ENCODE measurements around the gene POM121L2.

Gene POM121L2

GRCh38 chr6:27312146-27312949, at the start of gene POM121L2:
POM121L2 (minus strand) TSS chr6:27312273; CDS start chr6:27312170, 103 bp downstream.
- peak in 15 of 56 donors; percentile 1 to 20 (median 5) for DNase-seq

DNA sequence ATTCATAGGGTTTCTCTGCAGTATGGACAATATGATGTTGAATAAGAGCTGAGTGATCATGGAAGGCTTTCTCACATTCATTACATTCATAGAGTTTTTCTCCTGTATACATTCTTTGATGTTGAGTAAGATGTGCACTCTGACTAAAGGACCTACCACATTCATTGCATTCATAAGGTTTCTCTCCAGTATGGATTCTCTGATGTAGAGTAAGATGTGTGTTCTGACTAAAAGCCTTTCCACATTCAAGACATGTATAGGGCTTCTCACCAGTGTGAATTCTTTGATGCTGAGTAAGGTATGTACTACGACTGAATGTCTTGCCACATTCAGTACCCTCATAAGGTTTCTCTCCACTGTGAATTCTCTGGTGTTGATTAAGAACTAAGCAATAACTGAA, 47.2 kb upstream of the POM121L2 start:
- no peak for DNase-seq

DNA sequence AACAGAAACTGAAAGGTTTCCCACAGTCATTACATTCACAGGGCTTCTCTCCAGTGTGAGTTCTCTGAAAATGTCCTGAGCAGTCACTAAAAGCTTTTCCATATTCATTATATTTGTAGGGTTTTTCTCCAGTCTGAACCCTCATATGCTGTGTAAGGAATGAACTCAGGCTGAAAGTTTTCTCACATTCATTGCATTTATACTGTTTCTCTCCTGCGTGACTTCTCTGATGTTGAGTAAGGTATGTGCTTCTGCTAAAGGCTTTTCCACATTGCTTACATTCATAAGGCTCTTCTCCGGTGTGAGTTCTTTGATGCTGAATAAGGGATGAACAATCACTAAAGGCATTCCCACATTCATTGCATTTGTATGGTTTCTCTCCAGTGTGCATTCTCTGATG, 46.7 kb upstream of the POM121L2 start:
- no peak for DNase-seq

- no peak for DNase-seq
Observed at GRCh38 chr6:27352850-27353249, 40.8 kb upstream of the POM121L2 start.

- no peak for DNase-seq
Observed at GRCh38 chr6:27334141-27334540, 22.1 kb upstream of the POM121L2 start.

- no peak for DNase-seq
Observed at GRCh38 chr6:27333642-27334040, 21.6 kb upstream of the POM121L2 start.

GRCh38 chr6:27332692-27333641, 20.9 kb upstream of the POM121L2 start:
- peak in 20 of 56 donors; percentile 4 to 50 (median 18) for DNase-seq

GRCh38 chr6:27327023-27327738, 15.1 kb upstream of the POM121L2 start:
- DNase-seq, result no peak

GRCh38 chr6:27321901-27322300, 9.8 kb upstream of the POM121L2 start:
- no peak for DNase-seq

DNA sequence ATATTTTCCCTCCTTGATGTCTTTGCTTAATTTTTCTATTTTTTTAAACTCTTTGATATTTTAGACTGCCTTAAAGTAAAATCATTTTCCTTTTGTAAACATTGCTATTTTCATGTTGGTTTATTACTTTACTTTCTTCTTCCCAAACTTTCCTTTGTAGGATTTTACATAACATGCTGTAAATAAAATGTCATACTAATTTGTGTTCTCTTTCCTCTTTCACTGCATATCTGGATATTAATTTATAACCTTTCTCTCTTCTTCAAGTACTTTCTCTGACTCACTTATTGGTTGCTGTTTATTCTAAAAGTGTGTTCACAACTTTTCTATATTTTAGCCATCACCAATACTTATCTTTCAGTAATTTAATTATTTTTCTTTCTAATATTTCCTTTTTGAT, 9.3 kb upstream of the POM121L2 start:
- DNase-seq, result no peak

DNA sequence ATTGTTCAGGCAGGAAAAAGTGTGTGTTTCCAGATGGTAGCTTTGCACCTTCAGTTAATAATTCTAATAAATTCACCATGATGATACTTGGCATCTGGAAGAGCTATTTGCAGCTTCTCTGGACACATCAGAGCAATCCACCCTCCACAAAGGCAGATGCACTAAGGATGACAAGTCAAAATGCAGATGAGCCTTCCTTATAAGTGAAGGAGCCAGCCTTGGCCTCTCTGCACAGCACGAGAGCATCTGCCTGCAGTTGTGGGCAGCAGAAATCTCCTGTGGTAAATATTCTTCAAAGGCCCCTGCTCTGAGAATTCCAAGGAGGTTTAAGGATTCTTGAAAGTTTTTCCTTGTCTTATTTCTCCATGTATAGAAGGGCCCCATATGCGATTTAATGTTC, 6.9 kb upstream of the POM121L2 start:
- no peak for DNase-seq

- DNase-seq, result no peak
Observed at GRCh38 chr6:27314046-27314445, 2.0 kb upstream of the POM121L2 start.

DNA sequence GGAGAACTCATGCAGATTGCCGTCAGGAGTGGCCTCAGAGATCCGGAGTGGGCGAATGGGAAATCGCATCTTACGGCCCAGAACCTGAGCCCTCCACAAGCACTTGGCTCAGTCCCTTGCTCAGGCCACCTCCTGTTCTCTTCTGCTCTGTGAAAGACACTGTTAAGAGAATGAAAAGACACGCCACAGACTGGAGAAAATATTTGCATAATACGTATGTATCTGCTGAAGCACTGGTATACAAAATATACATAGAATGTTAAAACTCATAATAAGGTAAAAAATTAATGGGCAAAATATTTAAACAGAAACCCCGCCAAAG, 838 bp upstream of the POM121L2 start:
- no peak for DNase-seq

- DNase-seq, result no peak
Observed at GRCh38 chr6:27311806-27312145, 297 bp downstream of the POM121L2 start.

- DNase-seq, result no peak
Observed at GRCh38 chr6:27303613-27304272, 8.3 kb downstream of the POM121L2 start.

- no peak for DNase-seq
Observed at GRCh38 chr6:27297857-27298730, 14.0 kb downstream of the POM121L2 start.

DNA sequence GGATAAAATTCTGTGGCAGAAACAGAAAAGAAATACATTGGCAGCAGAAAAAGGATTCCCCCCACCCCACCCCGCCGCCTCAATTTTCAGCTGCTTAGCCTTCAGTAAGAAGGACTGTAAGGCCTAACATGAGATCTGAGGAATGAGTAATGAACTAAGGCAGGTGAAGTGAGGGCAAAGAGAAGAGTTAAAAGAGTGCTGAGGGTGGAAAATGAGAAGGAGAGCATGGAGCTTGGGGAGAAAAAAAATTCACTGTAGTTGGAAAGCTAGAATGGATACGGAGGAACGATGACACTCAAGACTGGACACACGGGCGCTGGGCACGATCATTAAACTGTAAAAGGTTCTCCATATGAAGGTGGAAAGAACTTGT, 14.6 kb downstream of the POM121L2 start:
- no peak for DNase-seq

DNA sequence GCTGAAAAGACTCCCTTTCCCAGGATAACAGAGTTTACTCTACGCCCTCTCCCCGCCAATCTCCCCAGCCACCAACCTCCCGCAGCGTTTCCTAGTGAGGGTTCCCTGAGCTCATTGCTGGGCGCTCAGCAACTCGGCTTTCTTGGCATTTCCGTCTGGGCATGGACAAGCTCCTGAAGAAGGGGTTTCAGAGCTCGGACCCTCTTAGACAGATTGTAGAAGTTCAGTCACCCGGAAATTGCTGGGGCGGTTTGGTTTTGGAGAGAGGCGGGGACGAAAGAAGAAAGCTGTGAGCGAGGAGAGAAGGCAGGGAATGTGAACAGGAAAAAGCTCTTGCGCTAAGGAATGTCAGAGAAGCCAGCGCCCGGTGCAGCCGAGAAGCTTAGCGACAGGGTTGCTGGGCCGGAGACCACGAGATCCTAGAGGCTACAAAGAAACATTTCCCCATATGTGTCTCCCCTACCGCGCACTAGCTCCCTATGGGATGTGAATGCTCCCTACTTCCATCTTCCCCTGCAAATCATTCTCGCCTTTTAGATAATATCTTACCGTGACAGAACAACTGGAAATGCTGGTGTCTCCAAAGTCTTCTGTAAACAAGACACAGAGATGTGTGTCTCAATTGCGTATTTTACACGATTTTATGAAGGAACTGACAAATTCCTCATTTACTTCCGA, 15.8 kb downstream of the POM121L2 start:
- no peak for DNase-seq

DNA sequence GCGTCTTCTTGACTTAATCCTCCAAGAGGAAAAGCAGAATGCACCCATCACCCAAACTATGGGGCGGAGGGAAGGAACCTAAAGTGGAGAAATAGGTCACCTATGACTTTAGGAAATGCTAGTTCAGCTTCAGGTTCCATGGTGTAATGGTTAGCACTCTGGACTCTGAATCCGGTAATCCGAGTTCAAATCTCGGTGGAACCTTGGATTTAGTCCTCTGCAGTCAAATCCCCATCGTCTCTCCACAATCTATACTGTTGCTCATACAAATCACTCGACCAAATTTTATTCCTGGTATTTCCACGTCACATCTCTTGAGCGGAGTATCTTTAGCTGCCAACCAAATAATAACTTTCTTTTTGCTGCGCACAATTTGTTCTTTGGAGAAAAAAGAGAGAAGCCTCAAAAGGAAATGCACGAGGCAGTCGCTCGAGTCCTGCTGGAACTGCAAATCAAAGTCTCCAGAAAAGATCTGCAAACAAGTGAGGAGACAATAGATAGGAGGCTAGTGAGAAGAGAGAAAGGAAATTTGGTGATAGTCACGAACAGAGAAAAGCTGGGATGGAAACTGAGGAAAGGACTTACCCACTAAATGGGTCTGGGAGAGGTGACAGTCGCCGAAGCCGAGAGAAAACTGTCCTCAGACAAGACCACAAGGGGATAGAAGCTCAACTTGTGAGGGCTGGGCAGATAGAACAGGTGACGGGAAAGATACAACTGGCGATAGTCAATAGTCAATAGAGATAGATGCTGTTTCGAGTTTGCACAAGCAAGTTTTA, 16.6 kb downstream of the POM121L2 start:
- DNase-seq, result no peak

All from amygdala (tissue), 56 donors.